ENCODE measurements around the gene MOSPD3.
"Not testable (repeated sequence)": the region's sequence is repeated elsewhere in the genome, so short reads cannot be mapped to it uniquely, and the experiment has no call there.

MOSPD3 gene, protein sequence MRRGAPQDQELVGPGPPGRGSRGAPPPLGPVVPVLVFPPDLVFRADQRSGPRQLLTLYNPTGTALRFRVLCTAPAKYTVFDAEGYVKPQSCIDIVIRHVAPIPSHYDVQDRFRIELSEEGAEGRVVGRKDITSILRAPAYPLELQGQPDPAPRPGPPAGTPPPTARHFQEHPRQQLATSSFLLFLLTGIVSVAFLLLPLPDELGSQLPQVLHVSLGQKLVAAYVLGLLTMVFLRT

DNA sequence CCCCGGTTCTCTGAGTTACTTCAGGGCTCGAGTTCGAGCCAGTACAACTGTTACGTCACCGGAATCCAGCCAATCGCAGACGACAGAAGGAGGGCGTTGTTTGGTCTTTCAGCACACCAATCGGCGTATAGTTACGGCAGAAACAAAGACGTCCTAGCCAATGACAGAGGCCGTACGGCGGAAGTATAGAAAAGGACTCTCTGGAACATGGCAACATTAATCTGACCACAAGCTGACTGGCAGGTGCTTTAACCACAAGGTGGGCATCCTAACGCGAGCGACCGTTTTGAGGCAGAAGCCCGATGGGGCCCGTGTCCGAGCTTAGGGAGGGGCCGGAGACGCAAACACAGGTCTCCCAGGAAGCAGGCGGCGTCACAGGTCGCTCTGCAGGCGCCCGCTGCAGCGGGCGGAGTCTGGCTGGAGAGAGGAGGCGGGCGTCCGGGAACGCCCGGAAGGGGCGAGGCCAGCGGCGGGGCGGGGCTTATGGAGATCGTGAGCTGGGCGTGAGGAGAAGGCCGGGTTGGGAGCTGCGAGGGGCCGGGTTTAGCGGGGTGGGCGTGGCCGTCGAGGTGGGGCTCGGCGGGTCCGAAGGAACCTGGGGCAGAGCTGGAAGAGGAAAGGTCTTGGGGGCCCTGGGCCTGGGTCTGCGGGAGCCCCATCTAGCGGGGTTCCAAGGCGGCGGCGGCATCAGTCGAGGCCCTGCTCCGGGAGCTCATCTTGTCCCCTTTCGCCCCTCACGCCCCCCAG is at the start of gene MOSPD3:
Gene MOSPD3 (plus strand): TSS at position 558 of the 747 bp plus-strand sequence. CDS start 252 bp downstream, outside the sequence.
- DNase-seq: peak; percentile 98

DNA sequence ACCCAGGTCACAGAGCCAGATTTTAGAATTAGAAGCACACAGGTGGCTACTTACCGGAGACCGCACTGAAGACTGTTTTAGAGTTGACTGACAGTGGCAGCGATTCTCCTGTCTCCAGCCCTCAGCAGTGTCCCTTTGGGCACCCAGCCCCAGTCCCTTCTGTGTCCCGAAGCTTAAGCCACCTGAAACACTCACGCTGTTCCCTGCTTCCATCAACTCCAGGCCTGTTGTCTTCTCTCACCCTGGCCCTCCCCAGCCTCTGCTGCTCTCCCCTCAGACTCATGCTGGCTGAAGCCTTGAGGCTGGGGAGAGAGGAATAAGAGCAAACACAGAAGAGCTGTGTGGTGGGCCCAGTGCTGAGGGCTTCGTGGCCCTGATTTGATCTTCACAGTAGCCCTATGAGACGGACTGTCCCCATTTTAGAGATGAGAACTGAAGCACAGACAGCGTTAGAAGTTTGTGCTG is 49.2 kb upstream of the MOSPD3 start:
- no peak for DNase-seq

DNA sequence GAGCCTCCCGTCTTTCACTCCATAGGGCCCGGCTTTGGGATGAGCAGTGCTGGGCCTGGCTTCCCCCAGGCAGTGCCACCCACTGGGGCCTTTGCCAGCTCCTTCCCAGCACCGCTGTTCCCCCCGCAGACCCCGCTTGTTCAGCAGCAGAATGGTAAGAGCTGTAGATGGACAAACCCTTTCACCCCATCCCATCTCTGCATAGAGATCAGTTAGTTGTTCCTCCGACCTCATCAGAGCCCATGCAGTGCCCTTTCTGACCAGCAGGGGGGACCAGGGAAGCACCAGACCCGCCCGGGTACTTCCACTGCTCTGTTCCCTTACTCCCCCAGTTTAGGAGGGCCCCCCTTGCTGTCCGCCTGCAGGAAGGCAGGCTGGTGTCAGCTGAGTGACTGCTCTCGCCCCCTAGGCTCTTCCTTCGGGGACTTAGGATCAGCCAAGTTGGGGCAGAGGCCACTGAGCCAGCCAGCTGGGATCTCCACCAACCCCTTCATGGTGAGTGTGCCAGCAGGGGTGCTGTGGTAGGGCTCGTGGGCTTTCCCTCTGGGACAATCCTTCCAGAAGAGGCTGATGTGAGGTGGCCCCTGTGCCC is 48.4 kb upstream of the MOSPD3 start:
- peak; percentile 85 for DNase-seq

- not testable (repeated sequence) for DNase-seq
Observed at GRCh38 chr7:100564405-100564804, 47.9 kb upstream of the MOSPD3 start.

DNA sequence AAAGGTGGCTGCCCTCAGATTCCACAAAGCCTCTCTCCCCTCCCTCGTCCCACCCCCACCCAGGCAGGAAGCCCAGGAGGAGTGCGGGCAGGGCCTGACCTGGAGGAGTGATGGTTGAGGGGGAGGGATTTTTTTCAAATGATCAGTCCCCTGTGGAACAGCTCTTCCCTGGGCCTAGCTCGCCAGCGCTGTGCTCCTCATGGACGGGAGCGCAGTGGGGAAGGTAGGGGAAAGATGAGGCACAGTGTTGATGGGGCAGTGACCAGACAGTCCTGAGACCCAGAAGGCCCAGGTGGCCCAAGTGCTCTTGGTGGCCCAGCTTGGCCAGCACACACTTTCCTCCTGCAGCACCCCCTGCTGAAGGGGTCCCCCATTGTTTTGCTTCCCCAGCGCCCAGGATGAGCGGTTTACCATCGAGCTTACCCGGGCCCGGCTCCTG is 47.2 kb upstream of the MOSPD3 start:
- DNase-seq: no peak

DNA sequence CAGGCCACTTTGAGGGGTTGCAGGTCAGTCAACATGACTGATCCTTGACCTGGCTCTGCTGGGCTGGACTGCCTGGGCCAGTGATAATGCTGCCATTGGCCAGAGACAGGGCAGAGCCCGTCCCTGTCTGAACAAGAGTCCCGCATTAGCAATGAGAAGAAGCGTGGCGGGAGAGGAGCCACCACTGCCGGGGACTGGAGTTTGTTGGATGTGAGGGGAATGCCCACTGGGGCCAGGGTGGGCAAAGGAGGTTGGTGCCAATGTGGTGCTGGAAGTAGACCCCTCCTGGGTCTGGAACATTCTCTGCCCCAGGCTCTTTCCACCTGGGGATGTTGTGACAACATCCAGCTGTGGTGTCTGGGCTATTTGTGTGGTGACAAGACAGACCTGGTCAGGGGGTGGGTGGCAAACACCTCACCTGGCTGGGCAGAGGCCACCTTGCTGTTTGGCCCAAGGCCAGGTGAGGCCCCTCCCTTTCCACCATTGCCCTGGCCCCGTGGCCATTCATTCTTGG is 46.3 kb upstream of the MOSPD3 start:
- no peak for DNase-seq

GRCh38 chr7:100567031-100567730 is 45.2 kb upstream of the MOSPD3 start:
- DNase-seq: no peak

- no peak for DNase-seq
Observed at GRCh38 chr7:100567751-100568175, 44.6 kb upstream of the MOSPD3 start.

GRCh38 chr7:100568176-100568895 is 44.0 kb upstream of the MOSPD3 start:
- DNase-seq: no peak

DNA sequence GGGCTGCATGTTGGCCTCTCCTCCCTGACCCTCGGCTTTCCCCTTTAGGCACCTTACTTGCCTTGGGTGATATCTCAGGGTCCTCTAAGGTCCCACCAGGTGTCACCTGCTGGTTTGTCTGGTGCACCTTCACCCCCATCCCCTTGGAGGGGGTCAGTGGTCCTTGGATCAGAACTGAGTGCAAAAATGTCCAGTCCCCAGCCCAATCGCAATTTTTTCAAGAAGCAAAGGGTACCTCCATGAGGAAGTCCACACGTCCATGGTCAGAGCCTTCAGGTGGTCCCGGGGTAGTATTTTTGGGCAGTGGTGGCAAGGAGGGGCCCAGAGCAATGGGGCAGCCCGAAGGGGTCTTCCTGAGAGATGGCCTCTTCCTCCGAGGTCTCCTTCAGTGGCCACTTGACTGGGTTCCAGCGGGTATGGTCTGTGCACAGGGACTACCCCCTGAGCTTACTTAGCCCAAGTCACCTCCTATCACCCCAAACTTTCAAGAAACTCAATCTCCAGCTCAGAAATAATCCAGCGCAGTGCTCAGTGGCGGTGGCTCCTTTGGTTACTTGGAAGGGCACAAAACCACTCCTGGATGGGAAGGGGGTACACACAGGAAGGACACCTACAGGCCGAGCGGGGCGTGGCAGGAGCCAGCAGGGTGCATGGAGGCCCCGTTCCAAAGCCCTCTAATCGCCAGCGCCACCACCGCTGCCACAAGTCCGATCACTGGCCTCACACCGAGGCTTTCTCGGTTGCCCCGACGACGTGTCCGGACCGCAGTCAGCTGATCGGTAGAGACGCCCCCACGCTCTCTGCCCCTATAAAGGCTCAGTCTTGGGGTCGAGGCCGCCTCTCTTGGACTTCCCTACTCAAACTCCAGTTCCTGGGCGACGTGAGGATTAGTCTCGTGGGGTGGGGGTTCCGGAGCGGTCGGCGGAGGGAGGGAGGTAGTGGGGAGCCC is 43.2 kb upstream of the MOSPD3 start:
- peak; percentile 57 for DNase-seq

GRCh38 chr7:100570954-100571828 is 41.1 kb upstream of the MOSPD3 start:
- DNase-seq: no peak

- DNase-seq: no peak
Observed at GRCh38 chr7:100571829-100572116, 40.6 kb upstream of the MOSPD3 start.

- DNase-seq: no peak
Observed at GRCh38 chr7:100572281-100572948, 39.9 kb upstream of the MOSPD3 start.

DNA sequence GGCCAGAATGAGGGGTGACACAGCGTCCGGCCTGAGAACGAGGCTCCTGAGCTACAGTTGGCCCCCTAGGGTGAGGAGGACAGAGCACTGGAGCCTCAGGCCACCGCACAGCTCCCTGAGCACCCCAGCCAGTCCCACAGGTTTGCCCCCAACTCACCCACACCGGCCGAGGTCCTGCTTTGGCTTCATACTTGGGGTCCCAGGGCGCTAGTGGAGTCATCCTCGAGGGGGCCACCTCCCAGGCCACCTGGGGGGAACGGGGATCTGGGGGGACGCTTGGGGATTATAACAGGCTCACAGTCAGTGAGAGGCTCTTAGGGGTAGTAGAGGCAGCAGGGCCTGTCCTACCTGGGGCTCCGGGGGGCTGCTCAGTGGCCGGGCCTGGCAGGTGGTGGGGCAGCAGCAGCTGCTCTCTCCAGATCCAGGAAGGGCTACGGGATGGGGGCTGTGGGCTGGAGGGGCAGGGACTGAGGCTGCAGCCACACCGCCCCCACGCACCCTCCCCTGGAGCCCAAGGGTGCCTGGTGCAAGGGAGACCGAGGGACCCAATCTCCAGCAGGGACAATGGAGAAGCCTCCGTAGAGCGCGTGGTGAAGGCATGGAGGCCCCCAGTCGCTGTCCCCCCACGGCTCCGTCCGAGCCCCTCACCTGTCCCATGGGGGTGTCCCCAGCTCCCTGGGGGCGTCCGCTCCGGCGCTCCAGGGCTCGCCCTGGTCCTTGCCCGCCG is 39.2 kb upstream of the MOSPD3 start:
- no peak for DNase-seq

GRCh38 chr7:100573691-100574361 is 38.5 kb upstream of the MOSPD3 start, which contains the start of gene SAP25:
Gene SAP25, minus strand, starts transcription at chr7:100573900. Its CDS starts 158 bp downstream, at chr7:100573742.
- no peak for DNase-seq

DNA sequence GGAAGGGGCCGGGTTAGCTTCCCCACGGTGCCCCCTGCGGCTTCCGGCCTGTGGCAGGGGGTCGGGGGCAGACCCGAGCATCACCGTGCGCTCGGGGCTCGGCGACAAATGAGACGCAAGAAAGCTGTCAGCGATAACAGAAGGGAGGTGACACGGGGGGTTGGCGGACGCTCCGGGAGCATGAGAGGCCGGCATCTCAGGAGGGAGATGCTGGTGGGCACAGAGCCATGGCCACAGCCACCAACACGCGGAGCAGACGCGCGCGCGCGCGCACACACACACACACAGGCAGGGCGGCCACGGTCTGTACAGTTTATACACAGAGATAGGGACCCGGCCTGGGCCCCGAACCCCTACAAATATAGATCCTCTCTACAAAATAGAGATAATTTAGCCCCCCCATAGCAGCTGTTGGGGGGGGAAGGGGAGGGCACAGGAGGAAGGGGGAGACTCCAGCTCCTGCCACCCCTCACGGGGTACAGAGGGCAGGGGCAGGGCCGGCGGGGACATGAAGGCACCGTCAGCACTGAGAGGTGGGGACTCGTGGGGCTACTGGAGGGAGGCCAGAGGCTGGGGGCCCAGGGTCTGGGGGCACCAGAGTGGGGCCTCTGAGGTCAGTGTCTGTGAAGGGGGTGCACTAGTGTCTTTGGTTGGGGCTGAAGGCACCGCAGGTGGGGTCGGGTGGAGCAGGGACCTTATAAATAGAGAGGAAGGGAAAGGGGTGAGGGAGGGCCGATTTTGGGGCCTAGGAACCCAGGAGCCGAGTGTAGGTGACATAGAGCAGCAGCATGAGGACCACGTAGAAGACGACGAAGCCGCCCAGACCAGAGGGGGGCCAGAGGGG is 37.8 kb upstream of the MOSPD3 start:
- DNase-seq: no peak

DNA sequence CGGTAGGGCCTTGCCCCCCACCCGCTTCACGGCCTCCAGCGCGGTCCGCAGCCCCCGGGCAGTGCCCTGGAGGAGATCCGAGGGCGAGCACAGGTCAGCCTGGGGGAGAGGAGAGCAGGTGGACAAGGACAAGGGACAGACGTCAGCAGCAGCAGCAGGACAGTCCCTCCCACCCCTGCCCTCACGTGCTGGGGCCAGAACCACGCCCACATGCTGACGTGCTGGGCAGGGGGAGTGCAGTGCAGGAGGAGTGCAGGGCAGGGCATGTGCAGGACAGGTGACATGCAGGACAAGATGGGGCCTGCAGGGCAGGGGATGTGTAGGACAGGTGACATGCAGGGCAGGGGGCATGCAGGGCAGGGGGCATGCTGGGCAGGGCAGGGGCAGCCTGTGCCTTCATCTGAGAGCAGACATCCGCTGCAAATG is 37.1 kb upstream of the MOSPD3 start:
- no peak for DNase-seq
